Lung (tissue), 12 donors: ENCODE measurements around the gene SMG6. TPM values are rescaled to one million over a fixed set of nuclear protein-coding genes. Genes with fewer than 3 reads are reported as not detected.
"Not testable (repeated sequence)": the region's sequence is repeated elsewhere in the genome, so short reads cannot be mapped to it uniquely, and the experiment has no call there.

ENCODE experiments used
- ATAC-seq: fragments of 200-7000 bp; cut with Tn5 transposase; one replicate; pipeline ENCODE4 v1.9.1; 2020; ENCODE audit warnings: moderate number of reproducible peaks; ENCODE audit not compliant: insufficient read depth, low FRiP score
- DNase-seq, 3 donors: peaks; one replicate each; pipeline ENCODE4 v3.0.0-alpha.2; 2013 to 2017
- H3K27ac ChIP-seq, 2 donors: one replicate each; pipeline ENCODE4 v1.5.1; 2013; ENCODE audit warnings: mild to moderate bottlenecking in 2 of 2, moderate library complexity in 2 of 2, control low read depth in 1 of 2, inconsistent platforms in 1 of 2, low read depth in 1 of 2, low read length in 1 of 2
- H3K27me3 ChIP-seq, 3 donors: one replicate each; pipeline ENCODE4 v1.5.1; 2013; ENCODE audit warnings: low read length in 2 of 3; ENCODE audit not compliant: control insufficient read depth in 3 of 3, insufficient read depth in 3 of 3
- H3K36me3 ChIP-seq, 4 donors: one replicate each; pipeline ENCODE4 v1.5.1; 2013; ENCODE audit warnings: low read length in 4 of 4, mild to moderate bottlenecking in 1 of 4, moderate library complexity in 1 of 4; ENCODE audit not compliant: control insufficient read depth in 4 of 4, insufficient read depth in 4 of 4
- H3K4me1 ChIP-seq, 5 donors: one replicate each; pipeline ENCODE4 v1.5.1; 2013; ENCODE audit warnings: low read length in 5 of 5, mild to moderate bottlenecking in 2 of 5, moderate library complexity in 1 of 5; ENCODE audit not compliant: control insufficient read depth in 5 of 5, insufficient read depth in 5 of 5
- H3K4me3 ChIP-seq: one replicate; pipeline ENCODE4 v1.5.1; 2013; ENCODE audit warnings: mild to moderate bottlenecking, control low read depth, moderate library complexity
- H3K9ac ChIP-seq, 2 donors: one replicate each; pipeline ENCODE4 v1.5.1; 2013; ENCODE audit warnings: low read length in 2 of 2, control low read depth in 1 of 2; ENCODE audit not compliant: insufficient read depth in 1 of 2
- H3K9me3 ChIP-seq, 4 donors: one replicate each; pipeline ENCODE4 v1.5.1; 2013; ENCODE audit warnings: low read length in 3 of 4, mild to moderate bottlenecking in 1 of 4, moderate library complexity in 1 of 4; ENCODE audit not compliant: control insufficient read depth in 4 of 4, insufficient read depth in 3 of 4
- CTCF ChIP-seq: IDR thresholded peaks from 2 replicates; pipeline ENCODE4 v1.5.1; 2012; ENCODE audit warnings: mild to moderate bottlenecking; ENCODE audit errors: control extremely low read depth, extremely low read depth
- WGBS, 2 donors: extraction: QIAGEN DNeasy Blood & Tissue Kit; methylation state at CpG; one replicate each; pipeline ENCODE4 v1.1.7; 2013; 5-methylcytosine and 5-hydroxymethylcytosine counted together
- polyA plus RNA-seq, 2 donors: library from polyadenylated mRNA; stranded (reverse); fragments of 200-250 nt; gene quantifications; one replicate each; pipeline ENCODE4 v1.2.1, GENCODE V29; 2013
- total RNA-seq, 2 donors: library from RNA; depleted of rRNA in 1 of 2; stranded (reverse); fragments of >200 nt in 1 of 2; gene quantifications; one replicate each; pipeline ENCODE4 v1.2.1, GENCODE V29; 2014 to 2021
- donor health status: control.
- donor health status: control.
- donor health status: Bipolar disorder and iron deficiency.
- donor health status: healthy.
- donor health status: DM: yes; HTN: yes; CAD: no.

Gene SMG6
- total and polyA plus RNA-seq, 4 donors, result 17.6 to 45.1 (median 28.9) TPM

- H3K36me3 ChIP-seq, result peaks cover 0 to 20% (median 4%) of the 10 kb centered on the region in 4 donors
- no peaks in the 10 kb centered on the region for H3K27me3 ChIP-seq
- peak overlapping the region in 1 of 2 donors; percentile 1 for H3K27ac ChIP-seq
- H3K4me3 ChIP-seq, result no peak overlapping the region
- H3K4me1 ChIP-seq, result peaks cover 1 to 11% (median 6%) of the 10 kb centered on the region in 5 donors
- peak; percentile 34 for ATAC-seq
- DNase-seq, result peak in 1 of 3 donors; percentile 14
- 62 to 80% methylated on average over 8 of the region's 8 CpGs for WGBS, 2 donors
- H3K9ac ChIP-seq, result no peak overlapping the region
- TF ChIP-seq CTCF, result no peak
- no peaks in the 10 kb centered on the region for H3K9me3 ChIP-seq
These were observed 40.2 kb downstream of the SMG6 start for GRCh38 chr17:2263183-2264066.

GRCh38 chr17:2262135-2262587, 41.4 kb downstream of the SMG6 start:
- Histone ChIP-seq H3K27ac (peak overlapping the region in 1 of 2 donors; percentile 5), H3K4me3 (no peak overlapping the region), H3K27me3 (no peaks in the 10 kb centered on the region), H3K9me3 (no peaks in the 10 kb centered on the region), H3K4me1 (peaks cover 1 to 11% (median 6%) of the 10 kb centered on the region in 5 donors), H3K36me3 (peaks cover 0 to 14% (median 4%) of the 10 kb centered on the region in 4 donors), H3K9ac (no peak overlapping the region)
- no peak for ATAC-seq
- WGBS, 2 donors, result 83 to 87% methylated on average over 2 of the region's 2 CpGs
- TF ChIP-seq CTCF, result no peak
- no peak for DNase-seq

- ATAC-seq, result no peak
- H3K27me3 ChIP-seq, result no peaks in the 10 kb centered on the region
- 58 to 72% methylated on average over 8 of the region's 8 CpGs for WGBS, 2 donors
- H3K27ac ChIP-seq, result no peak overlapping the region
- H3K9me3 ChIP-seq, result no peaks in the 10 kb centered on the region
- H3K36me3 ChIP-seq, result peaks cover 0 to 4% (median 0%) of the 10 kb centered on the region in 4 donors
- no peak overlapping the region for H3K4me3 ChIP-seq
- TF ChIP-seq CTCF, result no peak
- no peak overlapping the region for H3K9ac ChIP-seq
- DNase-seq, result no peak
- peaks cover 1 to 11% (median 6%) of the 10 kb centered on the region in 5 donors for H3K4me1 ChIP-seq
These were observed 43.6 kb downstream of the SMG6 start for GRCh38 chr17:2259769-2260536.

GRCh38 chr17:2258830-2259229, 44.8 kb downstream of the SMG6 start:
- not testable (repeated sequence) for H3K36me3 ChIP-seq, H3K4me3 ChIP-seq, H3K9me3 ChIP-seq, H3K9ac ChIP-seq, H3K27ac ChIP-seq, H3K27me3 ChIP-seq, DNase-seq, H3K4me1 ChIP-seq, ATAC-seq
- WGBS, 2 donors, result 92 to 95% methylated on average over 8 of the region's 8 CpGs
